K562 (cell line): Measurements from ENCODE around the gene PPARD. TPM values are rescaled to one million over a fixed set of nuclear protein-coding genes. Genes with fewer than 3 reads are reported as not detected.
A peak's percentile ranks its signal among the peaks of the same experiment; 100 is the strongest.

ENCODE experiments used
- ATAC-seq: fragments of 200-7000 bp; cut with Tn5 transposase; 3 replicates; pipeline ENCODE4 v1.9.1; 2020; ENCODE audit warnings: moderate library complexity
- BruUV-seq: library from RNA; stranded (reverse); fragments of 400-500 nt; replicated peaks from 2 replicates; lab custom pipeline; 2021; lab: Mats Ljungman, UMichigan
- CTCF ChIA-PET: fragments of 300-600 bp; formaldehyde crosslinking; extraction: SDS; loops from one replicate; lab custom pipeline; 2021; ENCODE audit warnings: low intra/inter-chr PET ratio; lab: Yijun Ruan, JAX
- POLR2A ChIA-PET: fragments of 300-600, 350-650 bp; sonication (Branson Sonifier 250); formaldehyde crosslinking; extraction: SDS; loops from one replicate; lab custom pipeline; 2021; ENCODE audit warnings: antibody characterized with exemption, inconsistent platforms; lab: Yijun Ruan, JAX
- DNase-seq, 4 experiments: peaks; one replicate each; pipeline versions ENCODE4 v3.0.0 to v3.0.0-alpha.2; 2011 to 2018; ENCODE audit warnings: low spot score in 3 of 4, mixed read lengths in 3 of 4; ENCODE audit errors: extremely low read depth in 1 of 4
- FAIRE-seq: peaks from 2 replicates; lab custom pipeline; 2011; peaks lifted over from hg19 to GRCh38; lab: Jason Lieb, UNC
- H2AFZ ChIP-seq: 2 replicates; pipeline ENCODE4 v1.6.0; 2011; ENCODE audit warnings: low read depth, low read length, control low read depth, inconsistent platforms
- H3K27ac ChIP-seq: fragments of 200-600 bp; 3 replicates; pipeline ENCODE4 v1.8.0; 2011; ENCODE audit warnings: low read depth, mild to moderate bottlenecking, control low read depth, inconsistent platforms, low read length, moderate library complexity, mixed read lengths; ENCODE audit errors: extremely low read depth
- H3K27me3 ChIP-seq, 2 experiments: fragments of 300-600 bp in 1 of 2; 2 replicates in 1 of 2; 3 replicates in 1 of 2; pipeline versions ENCODE4 v1.6.0 to v1.8.0; 2011; ENCODE audit warnings: inconsistent platforms in 2 of 2, low read length in 2 of 2, mild to moderate bottlenecking in 1 of 2, mixed read lengths in 1 of 2, moderate library complexity in 1 of 2; ENCODE audit not compliant: control insufficient read depth in 2 of 2, insufficient read depth in 2 of 2
- H3K36me3 ChIP-seq: fragments of 300-600 bp; 3 replicates; pipeline ENCODE4 v1.8.0; 2011; ENCODE audit warnings: mild to moderate bottlenecking, low read length, inconsistent platforms; ENCODE audit not compliant: control insufficient read depth, insufficient read depth
- H3K4me1 ChIP-seq, 2 experiments: fragments of 200-600 bp in 1 of 2; replicated peaks in 1 of 2; 2 replicates in 1 of 2; 3 replicates in 1 of 2; pipeline versions ENCODE4 v1.5.1 to v1.8.0; 2011; ENCODE audit warnings: inconsistent platforms in 2 of 2, low read length in 2 of 2, mild to moderate bottlenecking in 1 of 2, mixed read lengths in 1 of 2, moderate library complexity in 1 of 2; ENCODE audit not compliant: control insufficient read depth in 2 of 2, insufficient read depth in 2 of 2
- H3K4me2 ChIP-seq: 2 replicates; pipeline ENCODE4 v1.6.1; 2011; ENCODE audit warnings: low read length, control low read depth, inconsistent platforms, mixed read lengths; ENCODE audit not compliant: insufficient read depth
- H3K4me3 ChIP-seq: fragments of 200-600 bp; sonication (generic), shearing (Covaris generic); 2 replicates; pipeline ENCODE4 v1.5.1; 2016; ENCODE audit warnings: control low read depth, inconsistent platforms
- H3K79me2 ChIP-seq: fragments of 200-600 bp; 3 replicates; pipeline ENCODE4 v1.8.0; 2011; ENCODE audit warnings: low read length, inconsistent platforms; ENCODE audit not compliant: control insufficient read depth, insufficient read depth
- H3K9ac ChIP-seq, 2 experiments: 2 replicates each; pipeline versions ENCODE4 v1.6.0 to v1.6.1; 2011; ENCODE audit warnings: low read depth in 2 of 2, low read length in 2 of 2, control low read depth in 1 of 2, inconsistent platforms in 1 of 2, mild to moderate bottlenecking in 1 of 2, mixed read lengths in 1 of 2; ENCODE audit not compliant: insufficient read depth in 1 of 2
- H3K9me1 ChIP-seq: one replicate; pipeline ENCODE4 v1.6.0; 2011; ENCODE audit warnings: inconsistent platforms, mild to moderate bottlenecking, low read length, moderate library complexity; ENCODE audit not compliant: control insufficient read depth, insufficient read depth
- H3K9me3 ChIP-seq: replicated peaks from 2 replicates; pipeline ENCODE4 v1.5.1; 2011; ENCODE audit warnings: low read depth, low read length, inconsistent platforms; ENCODE audit not compliant: control insufficient read depth, insufficient read depth
- H4K20me1 ChIP-seq: replicated peaks from 2 replicates; pipeline ENCODE4 v1.6.1; 2011; ENCODE audit warnings: low read length, inconsistent platforms, mixed read lengths; ENCODE audit not compliant: control insufficient read depth, insufficient read depth
- DACH1 ChIP-seq: fragments of 450-650 bp; IDR thresholded peaks from 2 replicates; pipeline ENCODE4 v1.6.1; 2018; ENCODE audit not compliant: partially characterized antibody
- FOS ChIP-seq: IDR thresholded peaks from 3 replicates; pipeline ENCODE4 v1.6.1; 2011; ENCODE audit not compliant: insufficient read length; ENCODE audit errors: extremely low read depth
- FOXA3 ChIP-seq, 2 experiments: fragments of 450-650 bp in 1 of 2; sonication (generic) in 1 of 2; formaldehyde crosslinking; IDR thresholded peaks in 1 of 2; conservative IDR thresholded peaks in 1 of 2; 2 replicates each; pipeline versions ENCODE4 v1.4.0 to v1.8.0; 2020 to 2022; ENCODE audit warnings: mild to moderate bottlenecking in 2 of 2, missing genetic modification reagents in 1 of 2
- MLLT1 ChIP-seq, 2 experiments: fragments of 450-650 bp; IDR thresholded peaks; 2 replicates each; pipeline ENCODE4 v1.6.1; 2016
- NFATC3 ChIP-seq: fragments of 450-650 bp; IDR thresholded peaks from 2 replicates; pipeline ENCODE4 v1.6.1; 2017; ENCODE audit warnings: mild to moderate bottlenecking
- NRF1 ChIP-seq, 2 experiments: fragments of 450-650 bp; IDR thresholded peaks in 1 of 2; conservative IDR thresholded peaks in 1 of 2; 2 replicates each; pipeline ENCODE4 v1.6.1; 2014; ENCODE audit warnings: mild to moderate bottlenecking in 2 of 2
- ZNF121 ChIP-seq: sonication (generic); formaldehyde crosslinking; conservative IDR thresholded peaks from 2 replicates; pipeline ENCODE4 v1.8.0; 2022; ENCODE audit warnings: missing genetic modification reagents
- ZNF398 ChIP-seq: fragments of 250-450 bp; sonication (Bioruptor Pico); IDR thresholded peaks from 2 replicates; pipeline ENCODE4 v1.8.0; 2021; ENCODE audit warnings: moderate library complexity, mild to moderate bottlenecking, inconsistent platforms
- WGBS: fragments of 100-300 bp; shearing (Covaris generic); methylation state at CpG from one replicate; pipeline ENCODE4 v1.1.6; 2016; ENCODE audit warnings: low coverage, mixed read lengths; ENCODE audit not compliant: insufficient coverage; ENCODE audit errors: missing lambda C conversion rate; 5-methylcytosine and 5-hydroxymethylcytosine counted together
- in situ Hi-C: fragments of 300-500 bp; cut with MboI; formaldehyde crosslinking; loops from 4 replicates; pipeline ENCODE4 v1.15.0; 2018; ENCODE audit warnings: inconsistent platforms, mixed read lengths
- intact Hi-C: fragments of 100-400 bp; cut with micrococcal nuclease; formaldehyde crosslinking; loops from 2 replicates; pipeline ENCODE4 v1.14.2; 2022
- polyA plus RNA-seq, 8 experiments: library from polyadenylated mRNA; depleted of rRNA in 4 of 8; stranded (reverse) in 5 of 8; unstranded in 3 of 8; fragments of >200 nt; fragmentation: Nextera tagmentation in 2 of 8; fragmentation: Illumina TruSeq in 1 of 8; extraction: Ambion mirVana in 2 of 8; extraction: Trizol in 1 of 8; gene quantifications; 2 replicates each; pipeline versions ENCODE4 v1.2.1 to v1.2.3, GENCODE V29; 2011 to 2014; ENCODE audit warnings: inconsistent platforms in 1 of 8, missing spikeins in 1 of 8
- total RNA-seq, 7 experiments: library from RNA; depleted of rRNA in 6 of 7; stranded (reverse); fragments of >200 nt in 6 of 7; fragmentation: Illumina TruSeq in 2 of 7; extraction: Trizol in 2 of 7; gene quantifications; 2 replicates each; pipeline versions ENCODE4 v1.2.1 to v1.2.3, GENCODE V29; 2011 to 2021; ENCODE audit warnings: low replicate concordance in 1 of 7
- TF ChIP-seq, protein P1 (sequence below): sonication (generic); formaldehyde crosslinking; IDR thresholded peaks from 2 replicates; pipeline ENCODE4 v1.5.0; 2020; ENCODE audit warnings: missing genetic modification reagents
- TF ChIP-seq, protein P2 (sequence below): sonication (generic); formaldehyde crosslinking; IDR thresholded peaks from 2 replicates; pipeline ENCODE4 v1.9.0; 2022; ENCODE audit warnings: mild to moderate bottlenecking, missing genetic modification reagents

The PPARD gene
- total and polyA plus RNA-seq, 9 of the 15 experiments (the other 6 are each of a cell fraction or from before 2014, with no cell fraction given) = 0.14 to 13.2 (median 3.8) TPM

DNA sequence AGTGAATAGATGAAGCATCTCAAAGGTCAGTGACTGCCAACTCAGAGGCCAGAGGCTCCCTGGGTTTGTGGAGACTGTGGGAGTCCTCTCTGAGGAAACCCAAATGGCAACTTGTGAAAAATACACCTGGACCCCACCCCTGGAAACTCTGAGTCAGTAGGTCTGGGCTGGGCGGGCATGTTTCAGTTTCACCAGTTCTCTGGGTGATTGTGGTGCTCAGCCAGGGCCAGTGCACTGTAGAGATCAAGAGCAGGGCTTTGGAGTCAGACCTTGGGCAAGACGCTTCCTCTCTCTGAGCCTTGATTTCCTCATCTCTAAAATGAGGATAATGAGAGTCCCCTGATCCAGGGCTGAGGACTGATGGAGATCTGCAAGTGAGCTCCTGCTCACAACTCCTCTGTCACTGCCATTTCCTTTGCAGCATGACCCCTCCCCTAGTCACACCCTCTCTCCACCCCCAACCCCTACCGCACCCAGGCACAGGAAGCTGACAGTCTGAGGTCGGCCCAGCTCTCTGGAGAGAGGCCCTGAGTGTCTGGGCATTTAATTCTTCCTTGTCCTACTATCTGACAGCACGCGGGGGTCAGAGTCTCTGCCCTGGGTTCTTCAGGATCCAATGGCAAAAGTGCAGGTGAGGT, 39.6 kb upstream of the PPARD start (continued):
- TF ChIP-seq DACH1 (no peak), NRF1 (conservative IDR thresholded peaks at IDR 0.05 in 1 of 2, IDR thresholded peaks at IDR 0.05 in 1 of 2) (0 out of 4 replicates have a peak, but pooled peaks of 1 of the 2 experiments have one; percentile 23), FOS (no peak), NFATC3 (no peak)
- TF ChIP-seq, all 486 proteins: peak for 25

DNA sequence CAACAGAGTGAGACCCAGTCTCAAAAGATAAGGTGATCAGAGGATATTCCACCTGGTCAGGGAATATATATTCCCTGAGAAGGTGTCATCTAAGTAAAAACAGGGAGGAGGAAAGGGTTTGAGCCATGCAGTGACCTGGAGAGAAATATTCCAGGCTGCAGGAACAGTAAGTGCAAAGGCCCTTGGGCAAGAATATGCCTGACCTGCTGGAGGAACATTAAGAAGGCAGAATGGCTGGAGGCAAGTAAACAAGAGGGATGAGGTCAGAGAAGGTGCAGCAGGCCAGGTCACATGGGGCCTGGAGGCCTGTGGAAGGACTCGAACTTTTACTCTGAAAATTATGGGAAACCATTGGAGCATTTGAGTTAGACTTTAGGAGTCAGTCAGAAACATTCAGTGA, 38.1 kb upstream of the PPARD start:
- H3K4me3 ChIP-seq = no peak overlapping the region
- H3K9me1 ChIP-seq = no peaks in the 10 kb centered on the region
- H2AFZ ChIP-seq = no peak overlapping the region
- peaks cover 27 to 28% of the 10 kb centered on the region in 2 experiments for H3K4me1 ChIP-seq
- no peaks in the 10 kb centered on the region for H3K9me3 ChIP-seq
- peak overlapping the region in 1 of 2 experiments; percentile 24; a peak in 1 of 4 replicates for H3K9ac ChIP-seq
- H3K27ac ChIP-seq = no peak overlapping the region
- no peak for FAIRE-seq
- intact Hi-C loops = no loop called here
- H3K36me3 ChIP-seq = peaks cover 6% of the 10 kb centered on the region; the same call in 1 of the 3 replicates
- DNase-seq = no peak
- H3K27me3 ChIP-seq = no peaks in the 10 kb centered on the region
- peaks cover 6% of the 10 kb centered on the region; the same call in 2 of the 3 replicates for H3K79me2 ChIP-seq
- CTCF ChIA-PET = no interaction called here
- ATAC-seq = no peak
- no TSS peak for BruUV-seq
- POLR2A ChIA-PET = interaction anchor here (0.9 to 1.2 kb wide), 3 partner anchors 19 to 146 kb away, joined by 3 to 4 read pairs (median 3); no protein-coding TSS in a partner anchor
- TF ChIP-seq MLLT1 (IDR thresholded peaks at IDR 0.05) = no peak
- peak; percentile 3; the same call in 1 of the 2 replicates for TF ChIP-seq ZNF121 (CRISPR knock-in tag)
- TF ChIP-seq, protein P1, sequence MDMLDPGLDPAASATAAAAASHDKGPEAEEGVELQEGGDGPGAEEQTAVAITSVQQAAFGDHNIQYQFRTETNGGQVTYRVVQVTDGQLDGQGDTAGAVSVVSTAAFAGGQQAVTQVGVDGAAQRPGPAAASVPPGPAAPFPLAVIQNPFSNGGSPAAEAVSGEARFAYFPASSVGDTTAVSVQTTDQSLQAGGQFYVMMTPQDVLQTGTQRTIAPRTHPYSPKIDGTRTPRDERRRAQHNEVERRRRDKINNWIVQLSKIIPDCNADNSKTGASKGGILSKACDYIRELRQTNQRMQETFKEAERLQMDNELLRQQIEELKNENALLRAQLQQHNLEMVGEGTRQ (CRISPR knock-in tag) = peak; percentile 37
- 0 out of 4 replicates have a peak, but pooled peaks of 1 of the 2 experiments have one; percentile 21 for TF ChIP-seq FOXA3 (CRISPR knock-in tag; conservative IDR thresholded peaks at IDR 0.05 in 1 of 2, IDR thresholded peaks at IDR 0.05 in 1 of 2)
- TF ChIP-seq, protein P2, sequence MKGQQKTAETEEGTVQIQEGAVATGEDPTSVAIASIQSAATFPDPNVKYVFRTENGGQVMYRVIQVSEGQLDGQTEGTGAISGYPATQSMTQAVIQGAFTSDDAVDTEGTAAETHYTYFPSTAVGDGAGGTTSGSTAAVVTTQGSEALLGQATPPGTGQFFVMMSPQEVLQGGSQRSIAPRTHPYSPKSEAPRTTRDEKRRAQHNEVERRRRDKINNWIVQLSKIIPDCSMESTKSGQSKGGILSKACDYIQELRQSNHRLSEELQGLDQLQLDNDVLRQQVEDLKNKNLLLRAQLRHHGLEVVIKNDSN (CRISPR knock-in tag) = peak; percentile 60
- no peak for TF ChIP-seq ZNF398 (CRISPR knock-in tag)
- TF ChIP-seq, all 486 proteins: peak for 4
- in situ Hi-C loops = loop anchor here (10.0 kb wide), 1 partner anchor 151 kb away; the partner anchor contains the start of gene FANCE
- WGBS = 30% methylated on average over 1 of the region's 1 CpG
- H3K4me2 ChIP-seq = no peak overlapping the region
- H4K20me1 ChIP-seq = 0 out of 2 replicates have a peak, but pooled peaks cover 4% of the 10 kb centered on the region
